SK-N-SH (cell line): ENCODE results near the gene MYEOV. TPM values are rescaled to one million over a fixed set of nuclear protein-coding genes. Genes with fewer than 3 reads are reported as not detected.

Source experiments
- CTCF ChIA-PET: fragments of 300-600, 350-600 bp; formaldehyde crosslinking; extraction: SDS; loops from one replicate; lab custom pipeline; 2021; lab: Yijun Ruan, JAX
- POLR2A ChIA-PET: fragments of 350-600 bp; sonication (Branson Sonifier 250); formaldehyde crosslinking; extraction: SDS; loops from one replicate; lab custom pipeline; 2020; ENCODE audit warnings: antibody characterized with exemption, inconsistent platforms; lab: Yijun Ruan, JAX
- DNase-seq: peaks from one replicate; pipeline ENCODE4 v3.0.0; 2012
- H2AFZ ChIP-seq: fragments of 200-600 bp; sonication (generic); 2 replicates; pipeline ENCODE4 v1.8.1; 2016; ENCODE audit warnings: antibody characterized with exemption, mild to moderate bottlenecking, low read depth
- H3F3A ChIP-seq: fragments of 200-600 bp; sonication (generic); replicated peaks from 2 replicates; pipeline ENCODE3; 2016; ENCODE audit warnings: antibody characterized with exemption, mild to moderate bottlenecking; ENCODE audit not compliant: insufficient read depth
- H3K27ac ChIP-seq, 2 experiments: fragments of 200-500 bp in 1 of 2; fragments of 200-600 bp in 1 of 2; sonication (Bioruptor generic) in 1 of 2; sonication (generic), shearing (Covaris generic) in 1 of 2; 2 replicates each; pipeline versions ENCODE4 v1.5.1 to v1.6.1; 2014 to 2016; ENCODE audit warnings: low read depth in 2 of 2, inconsistent platforms in 1 of 2, low read length in 1 of 2, mild to moderate bottlenecking in 1 of 2, mixed read lengths in 1 of 2
- H3K27me3 ChIP-seq: fragments of 200-600 bp; sonication (generic), shearing (Covaris generic); 2 replicates; pipeline ENCODE4 v1.6.1; 2016; ENCODE audit warnings: mixed run types; ENCODE audit not compliant: insufficient read depth
- H3K36me3 ChIP-seq, 2 experiments: fragments of 200-500 bp in 1 of 2; fragments of 200-600 bp in 1 of 2; sonication (Bioruptor generic) in 1 of 2; sonication (generic) in 1 of 2; replicated peaks in 1 of 2; 2 replicates each; pipeline versions ENCODE3 to v1.5.1; 2014 to 2016; ENCODE audit warnings: low read length in 1 of 2, mild to moderate bottlenecking in 1 of 2; ENCODE audit not compliant: insufficient read depth in 2 of 2, control insufficient read depth in 1 of 2
- H3K4me1 ChIP-seq, 2 experiments: fragments of 200-500 bp in 1 of 2; fragments of 200-600 bp in 1 of 2; sonication (Bioruptor generic) in 1 of 2; sonication (generic), shearing (Covaris generic) in 1 of 2; 2 replicates each; pipeline versions ENCODE4 v1.5.1 to v1.6.1; 2014 to 2016; ENCODE audit warnings: low read depth in 1 of 2, low read length in 1 of 2, mixed run types in 1 of 2; ENCODE audit not compliant: insufficient read depth in 2 of 2, control insufficient read depth in 1 of 2
- H3K4me2 ChIP-seq: fragments of 200-600 bp; sonication (generic), shearing (Covaris generic); 2 replicates; pipeline ENCODE4 v1.6.1; 2017; ENCODE audit warnings: mixed run types
- H3K4me3 ChIP-seq, 2 experiments: fragments of 200-500 bp in 1 of 2; fragments of 200-600 bp in 1 of 2; sonication (Bioruptor generic) in 1 of 2; sonication (generic), shearing (Covaris generic) in 1 of 2; 2 replicates each; pipeline versions ENCODE4 v1.5.1 to v1.8.1; 2014 to 2016; ENCODE audit warnings: low read depth in 2 of 2, inconsistent platforms in 1 of 2, low read length in 1 of 2, mild to moderate bottlenecking in 1 of 2, mixed read lengths in 1 of 2, moderate library complexity in 1 of 2
- H3K79me2 ChIP-seq: fragments of 200-600 bp; sonication (generic); 2 replicates; pipeline ENCODE4 v1.8.1; 2017; ENCODE audit warnings: mild to moderate bottlenecking; ENCODE audit not compliant: insufficient read depth
- H3K9ac ChIP-seq: fragments of 200-600 bp; sonication (generic); 2 replicates; pipeline ENCODE4 v1.6.1; 2017; ENCODE audit warnings: mixed run types
- H3K9me2 ChIP-seq: fragments of 200-600 bp; sonication (generic); 2 replicates; pipeline ENCODE4 v1.6.1; 2017; ENCODE audit warnings: mixed run types
- H3K9me3 ChIP-seq: fragments of 200-600 bp; sonication (generic); 2 replicates; pipeline ENCODE4 v1.6.1; 2017; ENCODE audit warnings: mixed run types, mild to moderate bottlenecking, moderate library complexity
- H4K20me1 ChIP-seq: fragments of 200-600 bp; sonication (generic); 2 replicates; pipeline ENCODE4 v1.6.1; 2017; ENCODE audit warnings: mild to moderate bottlenecking, mixed run types; ENCODE audit not compliant: insufficient read depth
- CHD2 ChIP-seq: fragments of 150-350 bp; IDR thresholded peaks from 2 replicates; pipeline ENCODE4 v1.6.1; 2018; ENCODE audit warnings: low read length; ENCODE audit not compliant: partially characterized antibody
- CTCF ChIP-seq: fragments of 200-600 bp; sonication (generic); IDR thresholded peaks from 2 replicates; pipeline ENCODE4 v1.6.1; 2017; ENCODE audit warnings: antibody characterized with exemption, mild to moderate bottlenecking, moderate library complexity
- ELF1 ChIP-seq: IDR thresholded peaks from 2 replicates; pipeline ENCODE4 v1.4.0; 2012
- FOSL2 ChIP-seq: IDR thresholded peaks from 2 replicates; pipeline ENCODE4 v1.4.0; 2012; ENCODE audit warnings: low read depth, mild to moderate bottlenecking, moderate library complexity, borderline replicate concordance
- FOXM1 ChIP-seq: IDR thresholded peaks from 2 replicates; pipeline ENCODE4 v1.4.0; 2012; ENCODE audit warnings: low read depth, mild to moderate bottlenecking
- GATA2 ChIP-seq: sonication (generic); formaldehyde crosslinking; IDR thresholded peaks from 2 replicates; pipeline ENCODE4 v1.5.0; 2020; ENCODE audit warnings: mild to moderate bottlenecking, missing genetic modification reagents
- IRF3 ChIP-seq: fragments of 150-350 bp; IDR thresholded peaks from 2 replicates; pipeline ENCODE4 v1.6.1; 2016; ENCODE audit warnings: mild to moderate bottlenecking, low read depth, low read length
- JUND ChIP-seq: IDR thresholded peaks from 2 replicates; pipeline ENCODE4 v1.4.0; 2012
- MEF2A ChIP-seq: IDR thresholded peaks from 2 replicates; pipeline ENCODE4 v1.4.0; 2012; ENCODE audit warnings: low read depth, borderline replicate concordance
- MXI1 ChIP-seq: IDR thresholded peaks from 2 replicates; pipeline ENCODE4 v1.6.1; 2012; ENCODE audit warnings: mild to moderate bottlenecking, low read depth, low read length, improper control_type of control experiment
- NFIC ChIP-seq: IDR thresholded peaks from 2 replicates; pipeline ENCODE4 v1.4.0; 2012; ENCODE audit warnings: borderline replicate concordance
- REST ChIP-seq: IDR thresholded peaks from 2 replicates; pipeline ENCODE4 v1.6.1; 2012; ENCODE audit warnings: mild to moderate bottlenecking, low read depth, low read length, moderate library complexity
- RFX5 ChIP-seq: IDR thresholded peaks from 2 replicates; pipeline ENCODE4 v1.6.1; 2012; ENCODE audit warnings: mild to moderate bottlenecking, improper control_type of control experiment, low read length
- RXRA ChIP-seq: IDR thresholded peaks from 2 replicates; pipeline ENCODE4 v1.4.0; 2012; ENCODE audit warnings: low read depth, mild to moderate bottlenecking, borderline replicate concordance
- SIN3A ChIP-seq: IDR thresholded peaks from 2 replicates; pipeline ENCODE4 v1.6.1; 2012; ENCODE audit warnings: low read depth, mild to moderate bottlenecking, low read length, moderate library complexity, borderline replicate concordance
- SMC3 ChIP-seq: IDR thresholded peaks from 2 replicates; pipeline ENCODE4 v1.6.1; 2012; ENCODE audit warnings: low read depth, low read length, improper control_type of control experiment
- YY1 ChIP-seq: IDR thresholded peaks from 2 replicates; pipeline ENCODE4 v1.4.0; 2012; ENCODE audit warnings: low read depth, mild to moderate bottlenecking
- WGBS: methylation state at CpG from one replicate; pipeline ENCODE4 v1.1.6; 2017; ENCODE audit warnings: low lambda C conversion rate; 5-methylcytosine and 5-hydroxymethylcytosine counted together
- polyA plus RNA-seq, 3 experiments: library from polyadenylated mRNA; depleted of rRNA; stranded (reverse); fragments of >200 nt; gene quantifications; 2 replicates each; pipeline ENCODE4 v1.2.3, GENCODE V29; 2012
- TF ChIP-seq, protein P1 (sequence below): fragments of 150-350 bp; IDR thresholded peaks from 2 replicates; pipeline ENCODE4 v1.6.1; 2017; ENCODE audit warnings: antibody characterized with exemption, low read length, low read depth, borderline replicate concordance
- TF ChIP-seq, protein P2 (sequence below): IDR thresholded peaks from 2 replicates; pipeline ENCODE4 v1.4.0; 2012; ENCODE audit warnings: low read depth, borderline replicate concordance
- TF ChIP-seq, protein P3 (sequence below): IDR thresholded peaks from 2 replicates; pipeline ENCODE4; 2012

The MYEOV gene
- polyA plus RNA-seq, 1 of the 3 experiments (the other 2 are of a cell fraction): 3.0 TPM

DNA sequence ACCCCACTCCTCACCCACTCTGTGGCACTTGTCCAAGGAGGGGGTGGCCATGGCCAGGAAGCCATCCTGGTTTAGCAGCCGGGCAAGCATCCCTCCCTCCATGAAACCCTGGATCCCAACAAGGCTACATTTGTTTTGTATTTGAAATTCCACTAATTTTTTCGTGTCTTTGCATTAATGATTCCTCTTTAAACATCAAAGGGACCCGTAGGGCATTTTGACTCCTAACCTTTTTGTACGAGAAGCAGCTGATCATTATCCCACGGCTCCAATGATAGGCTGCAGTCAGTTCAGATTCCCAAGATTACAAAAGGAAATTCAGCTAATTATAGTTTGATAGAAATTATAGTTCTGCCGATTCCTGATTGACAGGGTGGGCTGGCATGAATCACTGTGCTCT is 10.7 kb downstream of the MYEOV start:
- H2AFZ ChIP-seq: no peak overlapping the region
- POLR2A ChIA-PET: no interaction called here
- H3K27ac ChIP-seq: no peak overlapping the region
- no peaks in the 10 kb centered on the region for H3K9me2 ChIP-seq
- CTCF ChIA-PET: no interaction called here
- H3K79me2 ChIP-seq: peaks cover 34% of the 10 kb centered on the region; the same call in 1 of the 2 replicates
- WGBS: 78% methylated on average over 6 of the region's 6 CpGs
- no peaks in the 10 kb centered on the region for H3K27me3 ChIP-seq
- no peak overlapping the region for H3K4me3 ChIP-seq
- peaks cover 6 to 37% of the 10 kb centered on the region in 2 experiments; a peak in 3 of 4 replicates for H3K4me1 ChIP-seq
- no peak overlapping the region for H3K4me2 ChIP-seq
- TF ChIP-seq, protein P1, sequence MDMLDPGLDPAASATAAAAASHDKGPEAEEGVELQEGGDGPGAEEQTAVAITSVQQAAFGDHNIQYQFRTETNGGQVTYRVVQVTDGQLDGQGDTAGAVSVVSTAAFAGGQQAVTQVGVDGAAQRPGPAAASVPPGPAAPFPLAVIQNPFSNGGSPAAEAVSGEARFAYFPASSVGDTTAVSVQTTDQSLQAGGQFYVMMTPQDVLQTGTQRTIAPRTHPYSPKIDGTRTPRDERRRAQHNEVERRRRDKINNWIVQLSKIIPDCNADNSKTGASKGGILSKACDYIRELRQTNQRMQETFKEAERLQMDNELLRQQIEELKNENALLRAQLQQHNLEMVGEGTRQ: no peak
- no peak for TF ChIP-seq CHD2
- TF ChIP-seq ELF1: no peak
- TF ChIP-seq IRF3: no peak
- no peak for TF ChIP-seq SIN3A
- TF ChIP-seq, protein P2, sequence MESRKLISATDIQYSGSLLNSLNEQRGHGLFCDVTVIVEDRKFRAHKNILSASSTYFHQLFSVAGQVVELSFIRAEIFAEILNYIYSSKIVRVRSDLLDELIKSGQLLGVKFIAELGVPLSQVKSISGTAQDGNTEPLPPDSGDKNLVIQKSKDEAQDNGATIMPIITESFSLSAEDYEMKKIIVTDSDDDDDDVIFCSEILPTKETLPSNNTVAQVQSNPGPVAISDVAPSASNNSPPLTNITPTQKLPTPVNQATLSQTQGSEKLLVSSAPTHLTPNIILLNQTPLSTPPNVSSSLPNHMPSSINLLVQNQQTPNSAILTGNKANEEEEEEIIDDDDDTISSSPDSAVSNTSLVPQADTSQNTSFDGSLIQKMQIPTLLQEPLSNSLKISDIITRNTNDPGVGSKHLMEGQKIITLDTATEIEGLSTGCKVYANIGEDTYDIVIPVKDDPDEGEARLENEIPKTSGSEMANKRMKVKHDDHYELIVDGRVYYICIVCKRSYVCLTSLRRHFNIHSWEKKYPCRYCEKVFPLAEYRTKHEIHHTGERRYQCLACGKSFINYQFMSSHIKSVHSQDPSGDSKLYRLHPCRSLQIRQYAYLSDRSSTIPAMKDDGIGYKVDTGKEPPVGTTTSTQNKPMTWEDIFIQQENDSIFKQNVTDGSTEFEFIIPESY: no peak
- TF ChIP-seq, protein P3, sequence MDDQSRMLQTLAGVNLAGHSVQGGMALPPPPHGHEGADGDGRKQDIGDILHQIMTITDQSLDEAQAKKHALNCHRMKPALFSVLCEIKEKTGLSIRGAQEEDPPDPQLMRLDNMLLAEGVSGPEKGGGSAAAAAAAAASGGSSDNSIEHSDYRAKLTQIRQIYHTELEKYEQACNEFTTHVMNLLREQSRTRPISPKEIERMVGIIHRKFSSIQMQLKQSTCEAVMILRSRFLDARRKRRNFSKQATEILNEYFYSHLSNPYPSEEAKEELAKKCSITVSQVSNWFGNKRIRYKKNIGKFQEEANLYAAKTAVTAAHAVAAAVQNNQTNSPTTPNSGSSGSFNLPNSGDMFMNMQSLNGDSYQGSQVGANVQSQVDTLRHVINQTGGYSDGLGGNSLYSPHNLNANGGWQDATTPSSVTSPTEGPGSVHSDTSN: no peak
- no peak for TF ChIP-seq JUND
- no peak for TF ChIP-seq NFIC
- no peak for TF ChIP-seq YY1
- TF ChIP-seq CTCF: no peak
- no peak for TF ChIP-seq MEF2A
- no peak for TF ChIP-seq MXI1
- no peak for TF ChIP-seq RXRA
- TF ChIP-seq REST: no peak
- no peak for TF ChIP-seq FOXM1
- no peak for TF ChIP-seq SMC3
- TF ChIP-seq FOSL2: no peak
- TF ChIP-seq GATA2 (CRISPR knock-in tag): no peak
- no peak for TF ChIP-seq RFX5
- no peaks in the 10 kb centered on the region for H3K36me3 ChIP-seq
- DNase-seq: no peak
- no peaks in the 10 kb centered on the region for H4K20me1 ChIP-seq
- H3K9me3 ChIP-seq: no peaks in the 10 kb centered on the region
- H3K9ac ChIP-seq: no peak overlapping the region
- peaks cover 27% of the 10 kb centered on the region for H3F3A ChIP-seq
